Duodenal mucosa (tissue), 2 donors: Measurements from ENCODE around the gene OR5H1.
"Not testable (repeated sequence)": the region's sequence is repeated elsewhere in the genome, so short reads cannot be mapped to it uniquely, and the experiment has no call there.

Experiments used
- H3K27ac ChIP-seq: one replicate; pipeline ENCODE4 v1.7.0; 2013; ENCODE audit warnings: low read depth, low read length
- H3K27me3 ChIP-seq, 2 donors: one replicate each; pipeline ENCODE4 v1.7.0; 2013; ENCODE audit warnings: low read length in 2 of 2, control low read depth in 1 of 2; ENCODE audit not compliant: insufficient read depth in 2 of 2, control insufficient read depth in 1 of 2
- H3K36me3 ChIP-seq, 2 donors: one replicate each; pipeline ENCODE4 v1.7.0; 2013; ENCODE audit warnings: low read length in 2 of 2, control low read depth in 1 of 2; ENCODE audit not compliant: insufficient read depth in 2 of 2, control insufficient read depth in 1 of 2
- H3K4me1 ChIP-seq, 2 donors: one replicate each; pipeline ENCODE4 v1.7.0; 2013; ENCODE audit warnings: low read length in 2 of 2, control low read depth in 1 of 2; ENCODE audit not compliant: insufficient read depth in 2 of 2, control insufficient read depth in 1 of 2
- H3K4me3 ChIP-seq, 2 donors: one replicate each; pipeline ENCODE4 v1.7.0; 2013; ENCODE audit warnings: low read length in 2 of 2, low read depth in 1 of 2
- H3K9ac ChIP-seq, 2 donors: one replicate each; pipeline ENCODE4 v1.7.0; 2013; ENCODE audit warnings: low read length in 2 of 2, low read depth in 1 of 2
- H3K9me3 ChIP-seq, 2 donors: one replicate each; pipeline ENCODE4 v1.7.0; 2013; ENCODE audit warnings: low read length in 2 of 2, control low read depth in 1 of 2; ENCODE audit not compliant: control insufficient read depth in 1 of 2

OR5H1 gene

DNA sequence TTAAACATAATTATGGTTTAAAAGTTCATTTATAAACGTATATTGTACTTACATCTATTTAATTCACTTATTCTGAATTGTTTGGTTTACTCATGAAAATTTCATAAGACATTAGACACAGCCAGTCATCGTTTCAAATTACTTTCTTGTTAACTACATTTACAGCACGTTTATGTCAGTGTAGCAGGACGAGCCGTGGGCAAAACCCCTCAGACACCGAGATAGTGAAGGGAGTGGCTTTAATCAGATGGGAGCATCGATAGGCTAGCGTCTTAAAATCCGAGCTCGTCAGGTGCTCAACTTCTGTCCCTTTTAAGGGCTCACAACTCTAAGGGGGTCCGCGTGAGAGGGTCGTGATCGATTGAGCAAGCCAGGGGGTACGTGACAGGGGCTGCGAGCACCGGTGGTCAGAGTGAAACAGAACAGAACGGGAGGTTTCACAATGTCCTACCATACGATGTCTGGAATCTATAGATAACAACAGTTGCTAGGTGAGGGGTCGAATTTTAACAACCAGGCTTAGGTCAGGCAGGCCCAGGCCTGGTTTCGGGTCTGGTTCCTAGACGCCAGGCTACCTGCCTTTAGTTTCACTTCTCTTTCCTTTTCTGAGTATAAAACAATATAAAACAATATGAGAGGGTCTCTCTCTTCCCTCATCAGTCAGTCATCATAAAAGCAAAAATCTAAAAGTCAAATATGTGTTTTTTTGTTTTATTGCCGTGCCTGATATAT, 7.5 kb downstream of the OR5H1 start:
- not testable (repeated sequence) for H3K4me3 ChIP-seq, H3K36me3 ChIP-seq, H3K27ac ChIP-seq, H3K9ac ChIP-seq, H3K4me1 ChIP-seq, H3K9me3 ChIP-seq, H3K27me3 ChIP-seq

- H3K36me3 ChIP-seq: no peaks in the 10 kb centered on the region
- H3K27me3 ChIP-seq: no peaks in the 10 kb centered on the region
- no peak overlapping the region for H3K27ac ChIP-seq
- no peak overlapping the region for H3K9ac ChIP-seq
- no peaks in the 10 kb centered on the region for H3K9me3 ChIP-seq
- no peak overlapping the region for H3K4me3 ChIP-seq
- no peaks in the 10 kb centered on the region for H3K4me1 ChIP-seq
Observed at GRCh38 chr3:98140531-98140930, 10.0 kb downstream of the OR5H1 start.

DNA sequence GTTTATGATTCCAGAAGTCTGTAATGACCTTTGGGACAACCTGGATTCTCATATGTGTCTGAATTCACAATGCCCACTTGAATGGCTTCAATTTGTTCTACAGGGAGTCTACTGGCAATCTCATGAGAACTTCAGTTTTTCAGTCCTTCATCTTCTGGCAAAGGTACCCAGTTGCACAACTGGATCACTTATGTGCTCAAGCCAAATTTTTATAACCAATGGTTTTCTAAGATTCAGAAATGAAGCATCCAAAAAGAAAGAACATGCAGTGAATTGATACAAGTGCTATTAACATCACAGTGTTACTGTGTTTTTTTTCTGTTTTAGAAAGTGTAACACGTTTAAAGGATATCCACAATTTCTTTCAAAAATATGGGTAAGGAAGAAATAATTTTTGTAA, 16.7 kb downstream of the OR5H1 start, which contains the start of gene OR5H14:
OR5H14 (plus strand) TSS at position 301 of the 400 bp plus-strand sequence. CDS start 1,907 bp downstream, outside the sequence.
- no peaks in the 10 kb centered on the region for H3K4me1 ChIP-seq
- H3K36me3 ChIP-seq: no peaks in the 10 kb centered on the region
- no peaks in the 10 kb centered on the region for H3K27me3 ChIP-seq
- H3K27ac ChIP-seq: no peak within 1 kb of the TSS
- H3K4me3 ChIP-seq: no peak within 1 kb of the TSS
- H3K9ac ChIP-seq: no peak within 1 kb of the TSS
- no peaks in the 10 kb centered on the region for H3K9me3 ChIP-seq

- no peaks in the 10 kb centered on the region for H3K36me3 ChIP-seq
- no peak overlapping the region for H3K9ac ChIP-seq
- no peaks in the 10 kb centered on the region for H3K27me3 ChIP-seq
- no peaks in the 10 kb centered on the region for H3K9me3 ChIP-seq
- no peak overlapping the region for H3K4me3 ChIP-seq
- H3K27ac ChIP-seq: no peak overlapping the region
- H3K4me1 ChIP-seq: no peaks in the 10 kb centered on the region
Observed at GRCh38 chr3:98148751-98149150, 18.2 kb downstream of the OR5H1 start.

- not testable (repeated sequence) for H3K27me3 ChIP-seq, H3K36me3 ChIP-seq, H3K4me1 ChIP-seq, H3K4me3 ChIP-seq, H3K9me3 ChIP-seq, H3K9ac ChIP-seq, H3K27ac ChIP-seq
Observed at GRCh38 chr3:98149456-98149855, 18.9 kb downstream of the OR5H1 start.

DNA sequence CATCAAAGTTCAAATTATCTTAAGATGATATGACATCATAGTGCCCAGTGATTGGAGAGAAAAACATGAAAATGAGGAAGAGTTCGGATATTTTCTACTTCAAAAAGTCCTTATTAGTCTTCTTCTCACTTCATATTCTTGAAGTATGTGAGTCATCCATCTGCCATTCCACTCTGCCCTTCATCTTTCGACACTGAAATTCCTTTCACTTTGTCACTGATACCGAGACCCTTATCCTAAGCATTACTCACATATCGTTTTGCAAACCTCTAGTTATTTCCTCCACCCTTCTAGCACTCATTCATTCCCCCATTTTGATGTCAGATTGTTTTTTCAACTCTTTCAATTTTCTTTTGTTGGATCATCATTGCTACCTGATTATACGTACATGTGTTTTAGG, 20.7 kb downstream of the OR5H1 start:
- Histone ChIP-seq H3K9me3 (no peaks in the 10 kb centered on the region), H3K4me1 (no peaks in the 10 kb centered on the region), H3K27me3 (no peaks in the 10 kb centered on the region), H3K36me3 (no peaks in the 10 kb centered on the region), H3K9ac (no peak overlapping the region), H3K4me3 (no peak overlapping the region), H3K27ac (no peak overlapping the region)

- no peaks in the 10 kb centered on the region for H3K36me3 ChIP-seq
Observed at GRCh38 chr3:98166396-98166795, 35.9 kb downstream of the OR5H1 start, which contains the start of gene OR5H15. TSS of gene OR5H15 (plus strand) at chr3:98166696. CDS start at chr3:98168700, 2,004 bp downstream.

DNA sequence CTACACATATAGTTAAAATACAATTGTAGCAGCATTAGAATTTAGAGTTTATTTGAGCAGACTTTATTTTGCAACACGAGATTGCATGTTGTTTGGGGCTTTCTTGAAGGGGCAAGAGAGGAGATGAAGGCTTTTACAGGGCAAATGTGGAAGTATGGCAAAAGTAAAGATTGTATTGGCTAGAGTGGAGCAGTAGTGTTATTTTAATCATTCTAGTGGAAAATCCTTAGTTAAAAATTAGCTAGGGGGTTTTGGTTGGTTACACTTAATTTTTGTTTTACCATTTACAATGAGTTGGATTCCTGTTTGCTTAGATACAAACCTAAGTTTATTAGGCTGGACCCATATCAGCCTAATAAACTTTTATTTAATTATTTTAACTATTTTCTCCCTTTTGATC, 40.5 kb downstream of the OR5H1 start:
- Histone ChIP-seq H3K9ac (no peak overlapping the region), H3K9me3 (no peaks in the 10 kb centered on the region), H3K4me3 (no peak overlapping the region), H3K27ac (no peak overlapping the region), H3K27me3 (no peaks in the 10 kb centered on the region), H3K4me1 (no peaks in the 10 kb centered on the region), H3K36me3 (no peaks in the 10 kb centered on the region)

More at GRCh38 chr3:98166396-98166795, 35.9 kb downstream of the OR5H1 start, which contains the start of gene OR5H15:
- no peaks in the 10 kb centered on the region for H3K4me1 ChIP-seq
- no peaks in the 10 kb centered on the region for H3K9me3 ChIP-seq
- H3K27me3 ChIP-seq: no peaks in the 10 kb centered on the region
- H3K27ac ChIP-seq: no peak within 1 kb of the TSS
- no peak within 1 kb of the TSS for H3K9ac ChIP-seq
- H3K4me3 ChIP-seq: no peak within 1 kb of the TSS

DNA sequence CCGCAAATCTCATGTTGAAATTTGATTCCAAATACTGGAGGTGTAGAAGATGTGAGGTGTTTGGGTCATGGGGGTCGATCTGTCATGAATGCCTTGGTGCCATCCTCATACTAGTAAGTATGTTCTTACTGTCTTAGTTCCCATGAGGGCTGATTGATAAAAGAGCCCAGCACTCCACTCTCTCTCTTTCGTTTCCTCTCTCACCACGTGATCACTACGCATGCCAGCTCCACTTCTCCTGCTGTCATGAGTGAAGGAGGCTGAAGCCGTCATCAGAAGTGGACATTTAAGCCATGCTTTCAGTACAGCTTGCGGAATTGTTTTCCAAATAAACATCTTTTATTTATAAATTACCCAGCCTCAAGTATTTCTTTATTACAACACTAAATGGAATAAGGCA, 42.1 kb downstream of the OR5H1 start:
- no peak overlapping the region for H3K27ac ChIP-seq
- H3K4me3 ChIP-seq: no peak overlapping the region
- H3K9ac ChIP-seq: no peak overlapping the region
- H3K36me3 ChIP-seq: no peaks in the 10 kb centered on the region
- H3K27me3 ChIP-seq: no peaks in the 10 kb centered on the region
- no peaks in the 10 kb centered on the region for H3K9me3 ChIP-seq
- no peaks in the 10 kb centered on the region for H3K4me1 ChIP-seq

DNA sequence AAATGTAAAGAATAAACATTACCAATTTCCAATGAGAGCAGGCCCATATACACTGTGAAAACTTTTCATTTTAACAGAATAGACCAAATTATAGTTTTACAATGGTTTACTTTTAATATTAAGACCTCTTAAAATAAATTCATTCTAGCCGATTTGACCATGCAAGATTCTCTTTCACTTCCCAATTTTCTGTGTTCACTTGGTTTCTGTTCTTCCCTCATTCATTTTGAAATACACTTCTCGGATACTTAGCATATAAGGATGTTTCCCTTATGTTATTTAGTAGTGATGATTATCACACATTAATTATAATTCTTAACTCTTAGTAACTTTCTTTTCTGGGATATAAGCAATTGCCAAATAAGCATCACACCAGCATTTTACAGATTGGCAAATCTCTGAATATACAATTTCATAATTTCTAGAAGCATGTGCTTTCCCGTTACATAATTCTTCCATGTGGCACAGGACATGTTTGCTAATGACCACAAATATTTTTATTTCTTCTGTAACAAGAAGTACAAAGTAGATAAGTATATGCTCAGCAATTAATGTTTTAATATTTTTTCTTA, 49.9 kb downstream of the OR5H1 start:
- Histone ChIP-seq H3K27ac (no peak overlapping the region), H3K4me1 (no peaks in the 10 kb centered on the region), H3K4me3 (no peak overlapping the region), H3K9ac (no peak overlapping the region), H3K27me3 (no peaks in the 10 kb centered on the region), H3K36me3 (no peaks in the 10 kb centered on the region), H3K9me3 (no peaks in the 10 kb centered on the region)
